Hepatocyte (in vitro differentiated cells): ENCODE measurements around the gene ADCY9.

Source experiments
- CTCF ChIP-seq: fragments of 200-600 bp; sonication (generic); IDR thresholded peaks from 2 replicates; pipeline ENCODE4 v1.5.1; 2016; ENCODE audit warnings: antibody characterized with exemption, mild to moderate bottlenecking; ENCODE audit not compliant: poor library complexity
- EZH2 ChIP-seq: fragments of 200-600 bp; sonication (generic); IDR thresholded peaks from 2 replicates; pipeline ENCODE4 v1.6.1; 2016; ENCODE audit warnings: antibody characterized with exemption, mild to moderate bottlenecking, borderline replicate concordance
- EZH2phosphoT487 ChIP-seq: fragments of 200-600 bp; sonication (generic); IDR thresholded peaks from one replicate; pipeline ENCODE4 v1.6.1; 2018; ENCODE audit warnings: antibody characterized with exemption, mild to moderate bottlenecking, low read depth, moderate library complexity; ENCODE audit not compliant: unreplicated experiment, severe bottlenecking

GRCh38 chr16:4120176-4120575 lies 3.9 kb upstream of the ADCY9 start:
- no peak for TF ChIP-seq CTCF
- TF ChIP-seq EZH2phosphoT487, result no peak
- TF ChIP-seq EZH2, result no peak
